Mesodermal cell (in vitro differentiated cells): ENCODE data around the gene BAIAP2L2.

Experiments used
- H3K27ac ChIP-seq: 2 replicates; pipeline ENCODE4 v1.7.0; 2013; ENCODE audit warnings: mild to moderate bottlenecking, low read depth, low read length, moderate library complexity; ENCODE audit not compliant: severe bottlenecking
- H3K36me3 ChIP-seq: 2 replicates; pipeline ENCODE4 v1.7.1; 2013; ENCODE audit warnings: mild to moderate bottlenecking, low read length, moderate library complexity; ENCODE audit not compliant: control insufficient read depth, insufficient read depth
- H3K4me1 ChIP-seq: one replicate; pipeline ENCODE4 v1.7.1; 2013; ENCODE audit warnings: mild to moderate bottlenecking, low read length; ENCODE audit not compliant: insufficient read depth, control insufficient read depth, poor library complexity, severe bottlenecking
- H3K4me3 ChIP-seq: 2 replicates; pipeline ENCODE4 v1.7.0; 2013; ENCODE audit warnings: low read length, control low read depth, mild to moderate bottlenecking; ENCODE audit not compliant: insufficient read depth, poor library complexity, severe bottlenecking; ENCODE audit errors: extremely low read depth
- H3K9me3 ChIP-seq: 2 replicates; pipeline ENCODE4 v1.7.1; 2013; ENCODE audit warnings: mild to moderate bottlenecking, low read length, moderate library complexity; ENCODE audit not compliant: control insufficient read depth
- WGBS, 2 experiments: methylation state at CpG; one replicate each; pipeline ENCODE4 v1.1.5; 2013; ENCODE audit warnings: missing lambda C conversion rate in 2 of 2; ENCODE audit not compliant: insufficient coverage in 2 of 2; 5-methylcytosine and 5-hydroxymethylcytosine counted together

Gene BAIAP2L2

DNA sequence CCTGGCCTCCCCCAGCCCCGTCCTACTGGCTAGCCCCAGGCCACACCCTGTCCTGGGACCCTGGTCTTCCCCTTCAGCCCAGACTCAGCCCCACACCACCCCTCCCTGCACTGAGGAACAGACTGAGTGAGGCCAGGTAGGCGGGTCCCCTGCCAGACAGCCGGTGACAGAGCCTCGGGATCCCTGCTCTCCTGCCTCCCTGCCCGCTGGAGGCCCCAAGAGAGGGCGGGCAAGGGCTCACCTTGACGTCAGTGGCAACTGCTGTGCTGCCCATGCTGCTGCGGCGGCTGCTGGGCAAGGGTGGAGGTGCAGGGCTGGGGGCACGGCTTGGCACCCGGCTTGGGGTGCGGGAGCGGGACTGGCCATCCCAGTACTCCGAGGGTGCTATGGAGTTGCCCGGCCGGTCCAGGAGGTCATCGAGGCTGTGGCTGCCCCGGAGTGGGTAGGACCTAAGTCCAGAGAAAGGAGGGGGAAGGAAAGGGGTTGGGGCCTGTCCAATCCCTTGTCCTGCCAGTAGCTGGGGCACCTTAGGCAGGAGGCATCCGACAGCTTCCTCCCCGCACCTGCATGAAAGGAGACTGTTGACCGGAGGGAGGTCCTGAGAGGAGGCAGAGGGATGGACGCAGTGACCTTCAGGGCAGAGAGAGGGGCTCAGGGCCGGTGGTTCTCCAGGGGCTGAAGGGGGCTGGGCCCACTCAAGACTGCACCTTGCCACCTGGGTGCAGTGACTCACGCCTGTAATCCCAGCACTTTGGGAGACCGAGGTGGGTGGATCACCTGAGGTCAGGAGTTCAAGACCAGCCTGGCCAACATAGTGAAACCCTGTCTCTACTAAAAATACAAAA lies 24.3 kb downstream of the BAIAP2L2 start:
- Histone ChIP-seq H3K4me1 (peaks cover 30% of the 10 kb centered on the region), H3K9me3 (no peaks in the 10 kb centered on the region), H3K36me3 (no peaks in the 10 kb centered on the region), H3K27ac (no peak overlapping the region), H3K4me3 (no peak overlapping the region)
- 83 to 91% methylated on average over 13 to 19 of the region's 25 CpGs for WGBS, 2 experiments

DNA sequence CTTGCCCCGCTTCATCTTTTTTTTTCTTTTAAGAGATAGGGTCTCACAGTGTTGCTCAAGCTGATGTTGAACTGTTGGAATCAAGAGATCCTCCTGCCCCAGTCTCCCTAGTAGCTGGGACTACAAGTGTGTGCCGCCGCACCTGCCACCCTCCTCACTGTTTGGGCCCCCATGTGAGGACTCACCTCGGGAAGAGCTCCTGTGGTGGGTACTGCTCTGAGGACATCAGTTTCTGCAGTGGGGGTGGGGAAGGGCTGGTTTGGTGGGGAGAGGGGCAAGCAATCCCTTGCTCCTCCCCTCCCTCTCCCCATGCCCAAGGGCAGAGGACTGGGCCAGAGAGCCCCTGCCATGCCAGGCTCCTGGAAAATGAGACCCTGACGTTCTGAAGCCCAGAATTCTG lies 25.0 kb downstream of the BAIAP2L2 start:
- 0 to 80% methylated on average over 1 to 2 of the region's 5 CpGs for WGBS, 2 experiments
- Histone ChIP-seq H3K9me3 (no peaks in the 10 kb centered on the region), H3K36me3 (no peaks in the 10 kb centered on the region), H3K27ac (no peak overlapping the region), H3K4me1 (peaks cover 30% of the 10 kb centered on the region), H3K4me3 (no peak overlapping the region)

DNA sequence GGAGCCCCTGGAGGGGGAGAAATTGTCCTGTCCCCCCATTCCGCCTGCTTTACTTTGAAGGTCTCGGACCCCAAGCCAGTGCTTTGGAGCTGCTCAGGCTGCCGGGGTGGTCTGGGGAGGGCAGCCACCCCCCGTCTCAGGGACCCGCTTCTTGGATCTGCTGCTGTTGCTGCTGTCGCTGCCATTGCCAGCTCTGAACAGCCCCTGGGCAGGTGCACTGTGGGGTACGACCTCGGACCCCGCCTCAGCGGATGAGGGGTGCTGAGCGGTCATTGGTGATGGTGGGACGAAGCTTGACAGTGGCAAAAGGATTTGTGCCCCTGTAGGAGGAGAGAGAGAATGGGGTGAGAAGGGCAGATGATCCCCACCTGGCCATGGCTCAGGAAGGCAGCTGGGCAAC lies 25.4 kb downstream of the BAIAP2L2 start:
- no peak overlapping the region for H3K4me3 ChIP-seq
- H3K9me3 ChIP-seq, result no peaks in the 10 kb centered on the region
- no peaks in the 10 kb centered on the region for H3K36me3 ChIP-seq
- H3K27ac ChIP-seq, result no peak overlapping the region
- 91 to 100% methylated on average over 3 to 12 of the region's 12 CpGs for WGBS, 2 experiments
- H3K4me1 ChIP-seq, result peaks cover 30% of the 10 kb centered on the region

DNA sequence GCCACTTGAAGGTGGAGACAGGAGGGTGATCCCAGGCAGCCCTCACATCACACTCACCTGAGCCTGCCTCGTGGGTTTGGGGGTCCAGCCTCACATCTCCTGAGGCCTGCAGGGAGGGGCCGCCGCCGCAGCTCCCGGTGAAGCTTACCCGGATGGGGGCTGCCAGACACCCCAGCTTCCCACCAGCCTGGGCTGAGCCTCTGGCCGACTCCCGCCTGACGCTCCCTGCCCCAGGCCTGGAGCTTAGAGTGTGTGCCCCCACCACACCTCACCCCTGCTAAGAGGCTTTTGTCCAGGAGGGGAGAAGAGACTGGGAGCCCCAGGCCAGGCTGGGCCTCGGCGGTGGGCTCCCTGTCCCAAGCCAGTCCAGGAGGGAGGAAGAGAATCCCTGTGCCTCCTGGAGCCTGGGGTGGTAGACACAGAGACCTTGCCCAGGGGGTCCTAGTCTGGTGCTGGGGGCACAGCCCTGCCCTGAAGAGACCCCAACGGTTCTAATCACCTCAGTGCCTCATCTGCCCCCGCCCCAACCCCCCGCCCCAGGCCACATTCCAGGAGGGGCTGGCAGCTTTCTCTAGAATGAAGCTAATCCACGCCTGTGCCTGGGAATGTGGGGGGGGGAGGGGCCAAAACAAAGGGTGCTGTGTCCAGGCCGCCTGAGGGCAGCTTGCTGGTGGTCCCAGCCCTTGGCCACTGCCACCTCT lies 26.4 kb downstream of the BAIAP2L2 start, which contains the start of gene SLC16A8:
SLC16A8 (minus strand) TSS at position 254 of the 701 bp plus-strand sequence. CDS start 1,311 bp downstream, outside the sequence.
- Histone ChIP-seq H3K27ac (no peak within 1 kb of the TSS), H3K4me3 (no peak within 1 kb of the TSS), H3K4me1 (peaks cover 30% of the 10 kb centered on the region), H3K36me3 (no peaks in the 10 kb centered on the region), H3K9me3 (no peaks in the 10 kb centered on the region)
- WGBS, 2 experiments, result 47 to 57% methylated on average over 9 to 10 of the region's 16 CpGs

DNA sequence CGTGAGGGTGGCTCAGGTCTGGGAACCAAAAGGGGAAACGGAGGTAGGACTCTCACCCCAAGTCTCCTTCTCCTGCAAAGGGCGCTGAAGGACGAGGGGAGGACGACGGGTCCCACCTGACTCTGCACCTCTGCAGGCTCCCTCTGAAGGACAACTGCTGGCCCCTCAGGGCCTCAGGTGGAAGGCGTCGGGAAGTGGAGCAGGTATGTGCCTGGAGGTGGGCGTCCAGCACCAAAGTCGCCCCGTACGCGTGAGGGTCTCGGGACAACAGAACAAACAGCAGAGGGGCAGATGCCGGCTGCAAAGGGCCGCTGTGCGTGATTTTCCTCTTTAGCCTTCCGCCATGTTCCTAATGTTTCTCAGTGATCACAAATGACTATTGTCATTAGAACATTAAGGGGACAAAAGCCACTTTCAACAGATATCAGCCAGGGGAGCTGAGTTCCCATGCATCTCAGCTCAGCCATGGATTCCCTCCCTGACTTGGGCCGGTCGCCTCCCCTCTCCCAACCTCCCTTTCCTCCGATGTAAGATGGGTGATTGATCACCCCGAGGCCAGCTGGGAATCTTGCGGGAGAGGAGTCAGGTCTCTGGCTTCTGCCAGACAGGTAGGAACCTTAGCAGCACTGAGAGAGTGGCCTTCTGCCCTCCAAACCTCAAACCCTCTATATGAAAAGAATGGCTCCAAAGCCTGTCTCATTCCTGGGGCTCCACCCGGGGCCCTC lies 27.3 kb downstream of the BAIAP2L2 start:
- H3K27ac ChIP-seq, result no peak overlapping the region
- no peaks in the 10 kb centered on the region for H3K36me3 ChIP-seq
- H3K4me3 ChIP-seq, result no peak overlapping the region
- WGBS, 2 experiments, result 88 to 90% methylated on average over 15 of the region's 24 CpGs
- H3K9me3 ChIP-seq, result no peaks in the 10 kb centered on the region
- H3K4me1 ChIP-seq, result peaks cover 30% of the 10 kb centered on the region

DNA sequence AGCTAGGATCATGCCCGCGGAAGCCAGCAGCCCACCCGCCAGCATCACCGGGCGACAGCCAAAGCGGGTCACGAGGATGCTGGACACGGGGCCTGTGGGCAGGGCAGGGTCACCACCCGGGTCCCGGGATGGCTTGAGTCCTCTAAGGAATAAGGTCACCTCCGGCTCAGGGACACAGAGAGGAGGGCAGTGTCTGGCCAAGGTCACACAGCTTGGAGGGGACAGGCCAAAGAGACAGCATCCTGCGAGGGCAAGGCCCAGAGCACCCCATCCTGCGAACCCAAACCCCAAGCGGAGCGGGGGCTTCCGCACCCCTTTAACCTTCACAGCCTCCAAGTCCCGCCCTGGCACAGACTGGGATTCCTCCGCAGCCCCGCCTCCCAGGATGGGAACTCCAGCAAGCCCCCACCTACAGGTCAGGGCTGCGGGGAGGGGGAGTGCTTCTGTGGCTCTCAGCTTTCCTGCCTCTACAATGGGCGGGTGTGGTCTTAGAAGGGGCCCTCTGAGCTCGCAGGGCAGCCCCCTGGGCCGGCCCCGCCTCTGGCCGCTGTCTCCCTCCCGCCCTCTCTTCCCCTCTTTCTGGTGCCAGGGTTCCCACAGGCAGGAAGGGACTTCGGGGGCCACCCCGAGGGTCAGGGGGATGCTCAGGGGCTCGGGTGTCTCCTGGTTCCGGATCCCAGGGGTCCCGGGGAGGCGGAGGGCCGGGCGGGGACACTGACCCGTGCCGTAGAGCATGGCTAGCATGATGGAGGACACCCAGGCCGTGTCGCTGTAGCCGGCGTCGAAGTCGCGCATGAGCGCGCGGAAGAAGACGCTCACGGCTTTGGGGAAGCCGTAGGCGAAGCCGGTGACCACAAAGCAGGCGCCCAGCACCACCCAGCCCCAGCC lies 28.3 kb downstream of the BAIAP2L2 start:
- 60 to 72% methylated on average over 38 to 46 of the region's 52 CpGs for WGBS, 2 experiments

DNA sequence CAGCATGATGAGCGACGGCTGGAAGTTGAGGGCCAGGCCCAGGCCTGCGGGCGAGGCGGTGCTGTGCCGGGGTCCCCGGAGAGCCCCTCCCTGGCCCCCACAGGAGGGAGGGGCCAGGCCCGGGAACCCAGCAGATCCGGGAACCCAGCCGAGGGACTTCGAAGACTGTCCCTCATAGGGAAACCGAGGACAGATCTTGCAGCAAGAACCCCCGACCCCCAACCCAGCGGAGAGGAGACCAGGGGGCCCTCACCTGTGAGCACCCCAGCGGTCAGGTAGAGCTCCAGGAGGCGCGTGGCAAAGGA lies 28.9 kb downstream of the BAIAP2L2 start:
- H3K9me3 ChIP-seq, result no peaks in the 10 kb centered on the region
- peaks cover 30% of the 10 kb centered on the region for H3K4me1 ChIP-seq
- H3K4me3 ChIP-seq, result peak overlapping the region; percentile 5
- no peaks in the 10 kb centered on the region for H3K36me3 ChIP-seq
- WGBS, 2 experiments, result 40 to 46% methylated on average over 14 to 17 of the region's 17 CpGs
- no peak overlapping the region for H3K27ac ChIP-seq

More for the DNA sequence above, 28.3 kb downstream of the BAIAP2L2 start:
- H3K4me1 ChIP-seq, result peaks cover 30% of the 10 kb centered on the region
- H3K9me3 ChIP-seq, result no peaks in the 10 kb centered on the region
- H3K36me3 ChIP-seq, result no peaks in the 10 kb centered on the region
- no peak overlapping the region for H3K27ac ChIP-seq
- H3K4me3 ChIP-seq, result no peak overlapping the region

DNA sequence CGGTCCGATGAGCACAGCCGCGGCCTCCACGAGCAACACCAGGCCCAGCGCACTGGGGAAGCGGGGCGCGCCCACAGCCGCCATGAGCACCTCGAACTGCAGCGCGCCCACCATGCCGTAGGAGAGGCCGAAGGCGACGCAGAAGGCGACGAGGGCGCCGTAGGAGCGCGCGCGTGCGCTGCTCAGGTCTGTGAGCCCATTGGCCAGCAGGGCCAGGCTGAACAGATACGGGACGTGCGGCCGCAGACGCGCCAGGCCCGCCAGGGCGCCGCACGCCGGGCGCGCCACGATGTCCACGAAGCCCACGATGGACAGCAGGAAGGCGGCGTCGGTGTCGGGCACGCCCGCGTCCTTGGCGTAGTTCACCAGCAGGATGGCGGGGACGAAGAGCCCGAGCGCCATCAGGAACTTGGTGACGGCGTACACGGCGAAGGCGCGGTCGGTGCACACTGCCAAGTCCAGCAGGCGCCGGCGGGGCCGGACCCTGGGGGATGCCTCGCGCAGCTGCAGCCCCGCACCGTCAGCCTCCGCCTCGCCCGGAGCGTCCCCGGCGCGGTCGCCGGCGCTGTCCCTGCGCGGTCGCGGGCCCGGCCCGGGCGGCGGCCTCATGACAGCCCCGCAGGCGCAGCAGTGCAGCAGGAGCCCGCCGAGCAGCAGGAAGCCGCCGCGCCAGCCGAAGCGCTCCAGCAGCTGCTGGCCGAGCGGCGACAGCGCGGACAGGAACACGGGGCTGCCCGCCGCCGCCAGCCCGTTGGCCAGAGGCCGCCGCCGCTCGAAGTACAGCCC lies 29.4 kb downstream of the BAIAP2L2 start:
- no peaks in the 10 kb centered on the region for H3K9me3 ChIP-seq
- peaks cover 30% of the 10 kb centered on the region for H3K4me1 ChIP-seq
- 28 to 37% methylated on average over 102 to 106 of the region's 110 CpGs for WGBS, 2 experiments
- no peak overlapping the region for H3K27ac ChIP-seq
- no peaks in the 10 kb centered on the region for H3K36me3 ChIP-seq
- H3K4me3 ChIP-seq, result peak overlapping the region; percentile 5

DNA sequence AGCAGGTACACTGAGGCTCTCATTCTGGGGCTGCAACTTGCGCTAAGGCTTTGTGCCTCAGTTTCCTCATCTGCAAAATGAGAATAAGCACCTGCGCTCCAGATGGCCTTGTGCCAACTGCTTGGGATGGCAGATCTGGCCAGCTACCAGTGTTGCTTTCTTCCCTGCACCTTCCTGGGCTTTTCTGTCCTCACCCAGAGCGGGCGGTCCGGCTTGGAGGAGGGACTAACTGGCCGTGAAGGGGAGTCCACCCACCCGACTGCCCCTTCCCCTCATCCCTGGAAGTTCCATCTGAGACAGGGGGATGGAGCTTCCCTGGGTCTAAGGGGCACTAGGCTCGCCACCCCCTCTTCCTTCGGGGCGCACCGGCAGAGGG lies 30.0 kb downstream of the BAIAP2L2 start:
- H3K4me1 ChIP-seq, result peaks cover 29% of the 10 kb centered on the region
- H3K27ac ChIP-seq, result no peak overlapping the region
- no peaks in the 10 kb centered on the region for H3K36me3 ChIP-seq
- 90 to 92% methylated on average over 6 to 10 of the region's 11 CpGs for WGBS, 2 experiments
- H3K9me3 ChIP-seq, result no peaks in the 10 kb centered on the region
- H3K4me3 ChIP-seq, result no peak overlapping the region
